NT2/D1 (cell line): ENCODE data around the gene C5.
"Not testable (repeated sequence)": the region's sequence is repeated elsewhere in the genome, so short reads cannot be mapped to it uniquely, and the experiment has no call there.

Experiments used
- DNase-seq: peaks from one replicate; pipeline ENCODE4 v3.0.0-alpha.2; 2011; ENCODE audit warnings: low read depth, low spot score
- H3K27me3 ChIP-seq: 2 replicates; pipeline ENCODE4 v1.6.0; 2011; ENCODE audit warnings: mild to moderate bottlenecking; ENCODE audit not compliant: insufficient read length, insufficient read depth
- H3K36me3 ChIP-seq: 2 replicates; pipeline ENCODE4 v1.6.1; 2011; ENCODE audit warnings: mild to moderate bottlenecking, low read length, mixed read lengths; ENCODE audit not compliant: insufficient read depth, insufficient read length
- H3K4me1 ChIP-seq: 2 replicates; pipeline ENCODE4 v1.5.1; 2011; ENCODE audit not compliant: insufficient read depth, insufficient read length
- H3K4me3 ChIP-seq: 2 replicates; pipeline ENCODE4 v1.5.1; 2011; ENCODE audit warnings: low read depth; ENCODE audit not compliant: insufficient read length
- H3K9ac ChIP-seq: 2 replicates; pipeline ENCODE4 v1.6.0; 2011; ENCODE audit warnings: low read depth; ENCODE audit not compliant: insufficient read length
- H3K9me3 ChIP-seq: 2 replicates; pipeline ENCODE4 v1.5.1; 2011; ENCODE audit warnings: mild to moderate bottlenecking, low read length; ENCODE audit not compliant: insufficient read depth
- SUZ12 ChIP-seq: IDR thresholded peaks from 2 replicates; pipeline ENCODE4 v1.6.1; 2011; ENCODE audit not compliant: insufficient read length, insufficient read depth; ENCODE audit errors: extremely low read depth
- YY1 ChIP-seq: IDR thresholded peaks from 2 replicates; pipeline ENCODE4 v1.6.1; 2011; ENCODE audit not compliant: insufficient read length, insufficient read depth
- ZNF274 ChIP-seq: IDR thresholded peaks from 2 replicates; pipeline ENCODE4 v1.6.1; 2011; ENCODE audit warnings: mild to moderate bottlenecking, low read depth, low read length

Gene C5

GRCh38 chr9:121050128-121050988, at the start of gene C5:
Gene C5 (minus strand): TSS chr9:121050275. CDS start chr9:121050246, 29 bp downstream.
- no peaks in the 10 kb centered on the region for H3K4me1 ChIP-seq
- no peak within 1 kb of the TSS for H3K4me3 ChIP-seq
- no peak for TF ChIP-seq YY1
- no peak for TF ChIP-seq ZNF274
- TF ChIP-seq SUZ12 = no peak
- no peaks in the 10 kb centered on the region for H3K9me3 ChIP-seq
- H3K36me3 ChIP-seq = no peaks in the 10 kb centered on the region
- no peak within 1 kb of the TSS for H3K9ac ChIP-seq
- H3K27me3 ChIP-seq = no peaks in the 10 kb centered on the region
- DNase-seq = no peak

- H3K9ac ChIP-seq = no peak overlapping the region
- H3K36me3 ChIP-seq = peaks cover 6% of the 10 kb centered on the region
- H3K4me1 ChIP-seq = no peaks in the 10 kb centered on the region
- no peaks in the 10 kb centered on the region for H3K27me3 ChIP-seq
- DNase-seq = no peak
- H3K4me3 ChIP-seq = no peak overlapping the region
- no peaks in the 10 kb centered on the region for H3K9me3 ChIP-seq
- no peak for TF ChIP-seq YY1
- no peak for TF ChIP-seq SUZ12
- TF ChIP-seq ZNF274 = no peak
Measured at GRCh38 chr9:121098567-121099198, 48.6 kb upstream of the C5 start.

- Histone ChIP-seq H3K36me3 (peaks cover 6% of the 10 kb centered on the region), H3K9me3 (no peaks in the 10 kb centered on the region), H3K9ac (no peak overlapping the region), H3K4me1 (no peaks in the 10 kb centered on the region), H3K27me3 (no peaks in the 10 kb centered on the region), H3K4me3 (no peak overlapping the region)
- TF ChIP-seq SUZ12 (no peak), ZNF274 (no peak), YY1 (no peak)
- no peak for DNase-seq
Measured at GRCh38 chr9:121095057-121095456, 45.0 kb upstream of the C5 start.

GRCh38 chr9:121090743-121091142, 40.7 kb upstream of the C5 start:
- not testable (repeated sequence) for H3K27me3 ChIP-seq, H3K36me3 ChIP-seq, DNase-seq

GRCh38 chr9:121088576-121088975, 38.5 kb upstream of the C5 start:
- Histone ChIP-seq H3K9ac (no peak overlapping the region), H3K4me3 (no peak overlapping the region), H3K36me3 (no peaks in the 10 kb centered on the region), H3K27me3 (no peaks in the 10 kb centered on the region), H3K4me1 (no peaks in the 10 kb centered on the region), H3K9me3 (no peaks in the 10 kb centered on the region)
- TF ChIP-seq ZNF274 (no peak), YY1 (no peak), SUZ12 (no peak)
- DNase-seq = no peak

More at GRCh38 chr9:121090743-121091142, 40.7 kb upstream of the C5 start:
- not testable (repeated sequence) for H3K9ac ChIP-seq, H3K4me3 ChIP-seq, H3K4me1 ChIP-seq, H3K9me3 ChIP-seq

GRCh38 chr9:121085661-121086060, 35.6 kb upstream of the C5 start:
- H3K36me3 ChIP-seq = peaks cover 9% of the 10 kb centered on the region
- DNase-seq = no peak
- no peak overlapping the region for H3K4me3 ChIP-seq

GRCh38 chr9:121082075-121082474, 32.0 kb upstream of the C5 start:
- Histone ChIP-seq H3K36me3 (peaks cover 9% of the 10 kb centered on the region), H3K9me3 (no peaks in the 10 kb centered on the region), H3K4me3 (no peak overlapping the region), H3K27me3 (no peaks in the 10 kb centered on the region), H3K9ac (no peak overlapping the region), H3K4me1 (no peaks in the 10 kb centered on the region)
- DNase-seq = no peak
- TF ChIP-seq SUZ12 (no peak), YY1 (no peak), ZNF274 (no peak)

More at GRCh38 chr9:121085661-121086060, 35.6 kb upstream of the C5 start:
- Histone ChIP-seq H3K27me3 (no peaks in the 10 kb centered on the region), H3K4me1 (no peaks in the 10 kb centered on the region), H3K9me3 (no peaks in the 10 kb centered on the region), H3K9ac (no peak overlapping the region)
- no peak for TF ChIP-seq YY1
- TF ChIP-seq ZNF274 = no peak
- TF ChIP-seq SUZ12 = no peak
